ENCODE measurements around the gene NTRK2.
"Not testable (repeated sequence)": the region's sequence is repeated elsewhere in the genome, so short reads cannot be mapped to it uniquely, and the experiment has no call there.

The NTRK2 gene

DNA sequence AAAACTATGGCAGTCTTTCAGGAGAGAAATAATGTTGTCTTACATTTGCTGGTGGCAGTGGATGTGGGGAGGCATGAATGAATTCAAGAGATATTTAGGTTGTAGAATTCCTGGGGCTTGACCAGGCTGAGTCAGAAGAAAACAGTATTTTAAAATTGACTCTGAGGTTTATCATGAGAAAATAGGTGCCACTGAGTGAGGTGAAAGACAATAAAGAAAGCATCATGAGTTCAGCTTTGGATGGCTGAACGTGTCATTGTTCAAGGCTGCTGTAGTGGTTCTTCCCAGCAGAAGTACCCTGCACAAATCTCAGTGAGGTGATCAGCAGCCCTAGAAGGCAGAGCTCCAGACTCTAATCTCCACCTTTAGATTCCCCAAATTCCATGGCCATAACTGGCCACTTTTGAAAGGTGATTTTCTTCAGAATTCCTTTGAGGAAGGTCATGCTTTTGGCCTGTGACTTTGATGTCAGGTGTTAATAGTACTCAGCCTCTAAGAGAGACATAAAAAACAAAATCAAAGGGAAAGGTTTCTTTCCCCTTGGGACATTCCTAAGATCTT lies 395.4 kb downstream of the NTRK2 start:
- no peaks in the 10 kb centered on the region for H3K27me3 ChIP-seq (ENCODE audit: insufficient read depth, low read length, poor library complexity)
- no peaks in the 10 kb centered on the region for H3K9me3 ChIP-seq (ENCODE audit: insufficient read depth, low read length, severe bottlenecking)
- DNase-seq: no peak
- H3K36me3 ChIP-seq (ENCODE audit: insufficient read depth, low read length): no peaks in the 10 kb centered on the region
- no peak for TF ChIP-seq EZH2 (IDR thresholded peaks at IDR 0.05; ENCODE audit: borderline replicate concordance, low read depth, low read length, severe bottlenecking)
- TF ChIP-seq, protein P1, sequence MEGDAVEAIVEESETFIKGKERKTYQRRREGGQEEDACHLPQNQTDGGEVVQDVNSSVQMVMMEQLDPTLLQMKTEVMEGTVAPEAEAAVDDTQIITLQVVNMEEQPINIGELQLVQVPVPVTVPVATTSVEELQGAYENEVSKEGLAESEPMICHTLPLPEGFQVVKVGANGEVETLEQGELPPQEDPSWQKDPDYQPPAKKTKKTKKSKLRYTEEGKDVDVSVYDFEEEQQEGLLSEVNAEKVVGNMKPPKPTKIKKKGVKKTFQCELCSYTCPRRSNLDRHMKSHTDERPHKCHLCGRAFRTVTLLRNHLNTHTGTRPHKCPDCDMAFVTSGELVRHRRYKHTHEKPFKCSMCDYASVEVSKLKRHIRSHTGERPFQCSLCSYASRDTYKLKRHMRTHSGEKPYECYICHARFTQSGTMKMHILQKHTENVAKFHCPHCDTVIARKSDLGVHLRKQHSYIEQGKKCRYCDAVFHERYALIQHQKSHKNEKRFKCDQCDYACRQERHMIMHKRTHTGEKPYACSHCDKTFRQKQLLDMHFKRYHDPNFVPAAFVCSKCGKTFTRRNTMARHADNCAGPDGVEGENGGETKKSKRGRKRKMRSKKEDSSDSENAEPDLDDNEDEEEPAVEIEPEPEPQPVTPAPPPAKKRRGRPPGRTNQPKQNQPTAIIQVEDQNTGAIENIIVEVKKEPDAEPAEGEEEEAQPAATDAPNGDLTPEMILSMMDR (IDR thresholded peaks at IDR 0.05; ENCODE audit: borderline replicate concordance, extremely low read depth, low read length, poor library complexity, severe bottlenecking): no peak
- no peaks in the 10 kb centered on the region for H3K4me1 ChIP-seq (ENCODE audit: insufficient read depth, low read length)
- no peak overlapping the region for H3K4me3 ChIP-seq (ENCODE audit: low read depth in 1 of 2, low read length in 2 of 2)
- no peak overlapping the region for H3K9ac ChIP-seq (ENCODE audit: low read depth, low read length)
- H3K79me2 ChIP-seq (ENCODE audit: insufficient read depth, low read length): no peaks in the 10 kb centered on the region
- H3K4me2 ChIP-seq (ENCODE audit: insufficient read depth, low read length): no peak overlapping the region
- no peak overlapping the region for H2AFZ ChIP-seq (ENCODE audit: low read depth, low read length)
- H4K20me1 ChIP-seq (ENCODE audit: insufficient read depth, low read length): no peaks in the 10 kb centered on the region
- no peak for ATAC-seq (ENCODE audit: insufficient read depth, low read depth)
- no peak overlapping the region for H3K27ac ChIP-seq (ENCODE audit: low read length)

DNA sequence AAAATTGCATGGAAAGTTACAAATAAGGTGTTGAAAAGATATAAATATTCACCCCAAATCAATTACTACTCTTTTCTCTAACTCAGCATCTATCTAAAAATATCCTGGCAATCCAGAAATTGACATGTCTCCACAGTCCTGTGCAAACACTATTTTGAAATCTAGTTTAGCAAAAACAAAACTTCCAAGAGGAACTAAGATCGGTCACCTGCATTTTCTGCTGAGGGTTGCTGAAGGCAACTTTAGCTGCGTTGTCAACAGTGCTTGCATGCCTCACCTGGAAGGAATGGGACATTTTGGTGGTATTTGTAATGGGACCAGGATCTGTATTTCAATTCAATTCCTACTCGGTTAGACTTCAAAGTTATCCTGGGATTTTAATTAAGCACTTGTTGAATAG lies 398.3 kb downstream of the NTRK2 start:
- no peak overlapping the region for H3K9ac ChIP-seq (ENCODE audit: low read depth, low read length)
- H3K27me3 ChIP-seq (ENCODE audit: insufficient read depth, low read length, poor library complexity): no peaks in the 10 kb centered on the region
- no peak for DNase-seq
- no peak overlapping the region for H3K4me3 ChIP-seq (ENCODE audit: low read depth in 1 of 2, low read length in 2 of 2)
- no peak overlapping the region for H2AFZ ChIP-seq (ENCODE audit: low read depth, low read length)
- ATAC-seq (ENCODE audit: insufficient read depth, low read depth): no peak
- no peak overlapping the region for H3K27ac ChIP-seq (ENCODE audit: low read length)
- no peaks in the 10 kb centered on the region for H3K36me3 ChIP-seq (ENCODE audit: insufficient read depth, low read length)
- H3K4me2 ChIP-seq (ENCODE audit: insufficient read depth, low read length): no peak overlapping the region
- H4K20me1 ChIP-seq (ENCODE audit: insufficient read depth, low read length): no peaks in the 10 kb centered on the region
- no peaks in the 10 kb centered on the region for H3K4me1 ChIP-seq (ENCODE audit: insufficient read depth, low read length)
- TF ChIP-seq EZH2 (IDR thresholded peaks at IDR 0.05; ENCODE audit: borderline replicate concordance, low read depth, low read length, severe bottlenecking): no peak
- TF ChIP-seq, protein P1 (IDR thresholded peaks at IDR 0.05; ENCODE audit: borderline replicate concordance, extremely low read depth, low read length, poor library complexity, severe bottlenecking): no peak
- H3K79me2 ChIP-seq (ENCODE audit: insufficient read depth, low read length): no peaks in the 10 kb centered on the region
- H3K9me3 ChIP-seq (ENCODE audit: insufficient read depth, low read length, severe bottlenecking): no peaks in the 10 kb centered on the region

DNA sequence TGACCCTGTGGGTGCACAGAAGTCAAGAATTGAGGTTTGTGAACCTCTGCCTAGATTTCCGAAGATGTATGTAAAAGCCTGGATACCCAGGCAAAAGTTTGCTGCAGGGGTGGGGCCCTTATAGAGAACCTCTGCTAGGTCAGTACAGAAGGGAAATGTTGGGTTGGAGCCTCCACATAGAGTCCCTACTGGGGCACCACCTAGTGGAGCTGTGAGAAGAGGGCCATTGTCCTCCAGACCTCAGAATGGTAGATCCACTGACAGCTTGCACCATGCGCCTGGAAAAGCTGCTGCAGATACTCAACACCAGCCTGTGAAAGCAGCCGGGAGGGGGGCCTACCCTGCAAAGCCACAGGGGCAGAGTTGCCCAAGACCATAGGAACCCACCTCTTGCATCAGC lies 399.9 kb downstream of the NTRK2 start:
- H3K4me3 ChIP-seq (ENCODE audit: low read depth in 1 of 2, low read length in 2 of 2); H3K9ac ChIP-seq (ENCODE audit: low read depth, low read length); H3K27ac ChIP-seq (ENCODE audit: low read length); H3K9me3 ChIP-seq (ENCODE audit: insufficient read depth, low read length, severe bottlenecking); H4K20me1 ChIP-seq (ENCODE audit: insufficient read depth, low read length); H3K27me3 ChIP-seq (ENCODE audit: insufficient read depth, low read length, poor library complexity); H3K79me2 ChIP-seq (ENCODE audit: insufficient read depth, low read length); H3K36me3 ChIP-seq (ENCODE audit: insufficient read depth, low read length); H2AFZ ChIP-seq (ENCODE audit: low read depth, low read length); ATAC-seq (ENCODE audit: insufficient read depth, low read depth); H3K4me2 ChIP-seq (ENCODE audit: insufficient read depth, low read length); H3K4me1 ChIP-seq (ENCODE audit: insufficient read depth, low read length); DNase-seq: not testable (repeated sequence)
